Stimulated activated CD8-positive, alpha-beta memory T cell treated with anti-CD3 and anti-CD28 coated beads, Interleukin-4, amount 100 ng/mL, for 48 hours (primary cell): ENCODE results near the gene ANKEF1.
"Not testable (repeated sequence)": the region's sequence is repeated elsewhere in the genome, so short reads cannot be mapped to it uniquely, and the experiment has no call there.

Experiments used
- DNase-seq: peaks from one replicate; pipeline ENCODE4 v3.0.0-alpha.2; 2020

ANKEF1 gene

GRCh38 chr20:10033905-10034650 is 709 bp upstream of the ANKEF1 start:
- DNase-seq: no peak

GRCh38 chr20:10036321-10036720 is 1.5 kb downstream of the ANKEF1 start:
- not testable (repeated sequence) for DNase-seq

GRCh38 chr20:10040070-10040975 is 5.5 kb downstream of the ANKEF1 start:
- DNase-seq: no peak

- DNase-seq: no peak
Observed at GRCh38 chr20:10042086-10042485, 7.3 kb downstream of the ANKEF1 start.

- DNase-seq: no peak
Observed at GRCh38 chr20:10047427-10047826, 12.6 kb downstream of the ANKEF1 start.

- no peak for DNase-seq
Observed at GRCh38 chr20:10051185-10051584, 16.4 kb downstream of the ANKEF1 start.

- DNase-seq: no peak
Observed at GRCh38 chr20:10059006-10059405, 24.2 kb downstream of the ANKEF1 start.

- DNase-seq: no peak
Observed at GRCh38 chr20:10060226-10060625, 25.4 kb downstream of the ANKEF1 start.

- no peak for DNase-seq
Observed at GRCh38 chr20:10061641-10062040, 26.9 kb downstream of the ANKEF1 start.

GRCh38 chr20:10063482-10063881 is 28.7 kb downstream of the ANKEF1 start:
- no peak for DNase-seq

GRCh38 chr20:10064611-10065010 is 29.8 kb downstream of the ANKEF1 start:
- DNase-seq: no peak

- no peak for DNase-seq
Observed at GRCh38 chr20:10065154-10065833, 30.5 kb downstream of the ANKEF1 start.

- DNase-seq: no peak
Observed at GRCh38 chr20:10067321-10067720, 32.5 kb downstream of the ANKEF1 start.

- DNase-seq: no peak
Observed at GRCh38 chr20:10074513-10074912, 39.7 kb downstream of the ANKEF1 start.

GRCh38 chr20:10075606-10076005 is 40.8 kb downstream of the ANKEF1 start:
- DNase-seq: no peak

- DNase-seq: no peak
Observed at GRCh38 chr20:10076126-10077080, 41.6 kb downstream of the ANKEF1 start.

GRCh38 chr20:10077081-10077471 is 42.3 kb downstream of the ANKEF1 start:
- peak; percentile 40 for DNase-seq

GRCh38 chr20:10077886-10078285 is 43.1 kb downstream of the ANKEF1 start:
- no peak for DNase-seq

- no peak for DNase-seq
Observed at GRCh38 chr20:10078403-10078802, 43.6 kb downstream of the ANKEF1 start.

GRCh38 chr20:10079964-10080363 is 45.2 kb downstream of the ANKEF1 start:
- no peak for DNase-seq

GRCh38 chr20:10080574-10080973 is 45.8 kb downstream of the ANKEF1 start:
- no peak for DNase-seq

GRCh38 chr20:10089871-10090587 is 55.2 kb downstream of the ANKEF1 start:
- no peak for DNase-seq
